HFFc6 (cell line): ENCODE data around the gene MAST4. TPM values are rescaled to one million over a fixed set of nuclear protein-coding genes. Genes with fewer than 3 reads are reported as not detected.

Experiments used
- DNase-seq: peaks from one replicate; pipeline ENCODE4 v3.0.0-alpha.2; 2018
- H3K27ac Mint-ChIP-seq: 2 replicates; pipeline ENCODE4 v1.8.0; 2020; ENCODE audit warnings: mild to moderate bottlenecking, mixed read lengths
- H3K27me3 Mint-ChIP-seq: 2 replicates; pipeline ENCODE4 v1.8.0; 2021; ENCODE audit warnings: mild to moderate bottlenecking, moderate library complexity, mixed read lengths; ENCODE audit not compliant: insufficient read depth
- H3K36me3 Mint-ChIP-seq: 2 replicates; pipeline ENCODE4 v1.8.0; 2021; ENCODE audit warnings: low read depth, mixed read lengths
- H3K4me1 Mint-ChIP-seq: 2 replicates; pipeline ENCODE4 v1.8.0; 2020; ENCODE audit warnings: low read depth, mixed read lengths
- H3K4me3 Mint-ChIP-seq: 2 replicates; pipeline ENCODE4 v1.8.0; 2020; ENCODE audit warnings: mild to moderate bottlenecking, moderate library complexity, mixed read lengths
- H3K9me3 Mint-ChIP-seq: 2 replicates; pipeline ENCODE4 v1.8.0; 2020; ENCODE audit warnings: mild to moderate bottlenecking, mixed read lengths
- CTCF ChIP-seq: fragments of 200-600 bp; sonication (generic); IDR thresholded peaks from 2 replicates; pipeline ENCODE4 v1.5.0; 2021; ENCODE audit warnings: antibody characterized with exemption, mild to moderate bottlenecking
- total RNA-seq, 6 experiments: library from RNA; stranded (reverse); fragmentation: NEBNext Ultra II Directional; extraction: Animal tissue kit (Norgen Biotek cat#: 25700); gene quantifications; 2 replicates in 1 of 6; 3 replicates in 5 of 6; pipeline ENCODE4 v1.2.3, GENCODE V29; 2021

Gene MAST4
- total RNA-seq, 6 experiments from 2014 or later: 3.0 to 5.6 (median 3.9) TPM

GRCh38 chr5:67141644-67142043 is 545.5 kb downstream of the MAST4 start:
- DNase-seq: no peak
- Mint-ChIP-seq H3K36me3 (peaks cover 6% of the 10 kb centered on the region; the same call in 1 of the 2 replicates), H3K27me3 (no peaks in the 10 kb centered on the region), H3K27ac (no peak overlapping the region), H3K9me3 (no peaks in the 10 kb centered on the region), H3K4me3 (no peak overlapping the region), H3K4me1 (no peaks in the 10 kb centered on the region)
- no peak for TF ChIP-seq CTCF

- no peak for TF ChIP-seq CTCF
- DNase-seq: no peak
- H3K27me3 Mint-ChIP-seq: no peaks in the 10 kb centered on the region
- H3K36me3 Mint-ChIP-seq: peaks cover 6% of the 10 kb centered on the region; the same call in 1 of the 2 replicates
- H3K4me1 Mint-ChIP-seq: peaks cover 9% of the 10 kb centered on the region
- H3K27ac Mint-ChIP-seq: no peak overlapping the region
- H3K4me3 Mint-ChIP-seq: no peak overlapping the region
- no peaks in the 10 kb centered on the region for H3K9me3 Mint-ChIP-seq
Measured at GRCh38 chr5:67142816-67143215, 546.6 kb downstream of the MAST4 start.

DNA sequence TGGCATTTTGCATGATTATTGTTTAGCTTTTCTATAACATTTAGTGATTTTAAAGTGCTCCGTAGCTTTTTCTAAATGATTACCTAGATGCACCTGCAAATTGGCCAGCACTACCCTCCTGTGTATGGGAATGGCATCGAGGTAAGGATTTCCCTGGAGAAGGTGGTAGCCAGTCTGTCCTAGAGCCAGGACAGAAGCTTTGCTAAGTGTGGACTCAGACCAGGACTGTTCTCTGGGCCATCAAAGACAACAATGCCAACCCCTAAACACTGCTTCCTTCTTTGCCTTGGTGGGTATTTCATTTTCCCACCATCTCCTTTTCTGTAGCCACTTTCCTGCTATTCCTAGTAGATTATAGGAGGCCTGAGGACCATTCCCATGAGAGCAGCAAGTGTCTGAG is 547.4 kb downstream of the MAST4 start:
- Mint-ChIP-seq H3K9me3 (no peaks in the 10 kb centered on the region), H3K36me3 (peaks cover 6% of the 10 kb centered on the region; the same call in 1 of the 2 replicates), H3K4me3 (no peak overlapping the region), H3K4me1 (peaks cover 11% of the 10 kb centered on the region), H3K27ac (no peak overlapping the region), H3K27me3 (no peaks in the 10 kb centered on the region)
- DNase-seq: no peak
- no peak for TF ChIP-seq CTCF

DNA sequence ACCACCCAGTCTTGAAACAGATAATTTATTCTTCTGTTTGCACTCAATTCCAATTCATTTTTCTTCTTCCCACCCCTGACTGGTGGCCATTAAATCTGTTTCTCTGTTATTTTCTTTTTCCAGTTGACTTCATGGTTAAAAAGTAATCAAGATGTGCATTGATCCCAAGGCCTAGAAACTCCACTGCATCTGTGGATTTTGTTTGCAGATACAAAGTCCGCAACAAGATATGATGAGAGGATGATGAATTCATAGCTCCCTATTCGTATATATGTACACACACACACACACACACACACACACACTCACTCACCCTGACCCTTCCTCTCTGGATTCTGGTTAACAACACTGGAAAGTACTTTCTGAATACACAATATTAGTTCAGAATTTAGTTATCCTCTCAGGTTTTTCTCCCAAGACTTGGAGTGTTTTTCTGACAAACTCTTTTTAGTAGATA is 548.0 kb downstream of the MAST4 start:
- no peak overlapping the region for H3K27ac Mint-ChIP-seq
- no peak for DNase-seq
- peaks cover 14% of the 10 kb centered on the region for H3K4me1 Mint-ChIP-seq
- H3K9me3 Mint-ChIP-seq: no peaks in the 10 kb centered on the region
- H3K27me3 Mint-ChIP-seq: no peaks in the 10 kb centered on the region
- no peak overlapping the region for H3K4me3 Mint-ChIP-seq
- H3K36me3 Mint-ChIP-seq: peaks cover 6% of the 10 kb centered on the region; the same call in 1 of the 2 replicates
- no peak for TF ChIP-seq CTCF

GRCh38 chr5:67146574-67146973 is 550.4 kb downstream of the MAST4 start:
- no peak for DNase-seq
- H3K4me3 Mint-ChIP-seq: no peak overlapping the region
- H3K27ac Mint-ChIP-seq: no peak overlapping the region
- H3K4me1 Mint-ChIP-seq: peaks cover 17% of the 10 kb centered on the region
- no peaks in the 10 kb centered on the region for H3K27me3 Mint-ChIP-seq
- H3K9me3 Mint-ChIP-seq: no peaks in the 10 kb centered on the region
- H3K36me3 Mint-ChIP-seq: peaks cover 6% of the 10 kb centered on the region; the same call in 1 of the 2 replicates
- TF ChIP-seq CTCF: no peak

- peaks cover 17% of the 10 kb centered on the region for H3K4me1 Mint-ChIP-seq
- H3K36me3 Mint-ChIP-seq: peaks cover 6% of the 10 kb centered on the region; the same call in 1 of the 2 replicates
- TF ChIP-seq CTCF: no peak
- no peak overlapping the region for H3K27ac Mint-ChIP-seq
- H3K4me3 Mint-ChIP-seq: no peak overlapping the region
- H3K27me3 Mint-ChIP-seq: no peaks in the 10 kb centered on the region
- H3K9me3 Mint-ChIP-seq: no peaks in the 10 kb centered on the region
- no peak for DNase-seq
Measured at GRCh38 chr5:67146981-67147380, 550.8 kb downstream of the MAST4 start.
